Thyroid gland (tissue), 4 donors: ENCODE results near the gene CRYBG2.

ENCODE experiments used
- CTCF ChIP-seq, 6 experiments: fragments of 200-600 bp in 3 of 6; fragments of 450-650 bp in 3 of 6; sonication (generic) in 3 of 6; IDR thresholded peaks; one replicate each; pipeline ENCODE4 v1.5.1; 2016 to 2019; ENCODE audit warnings: antibody characterized with exemption in 6 of 6, mild to moderate bottlenecking in 2 of 6, inconsistent platforms in 1 of 6, moderate library complexity in 1 of 6
- POLR2A ChIP-seq, 2 donors: fragments of 450-650 bp; IDR thresholded peaks; one replicate each; pipeline ENCODE4 v1.6.1; 2017; ENCODE audit warnings: antibody characterized with exemption in 2 of 2, mild to moderate bottlenecking in 2 of 2, moderate library complexity in 1 of 2

- TF ChIP-seq CTCF (IDR thresholded peaks at IDR 0.05), result no peak
- no peak for TF ChIP-seq POLR2A (IDR thresholded peaks at IDR 0.05)
These were observed 63.1 kb downstream of the CRYBG2 start for GRCh38 chr1:26290882-26291261.
